GM19452 (cell line): ENCODE data around the gene PPARGC1A.

ENCODE experiments used
- ATAC-seq: cut with Tn5 transposase; IDR thresholded peaks from one replicate; pipeline ENCODE4 v1.9.1; 2021; ENCODE audit not compliant: unreplicated experiment

PPARGC1A gene

GRCh38 chr4:23911675-23912455, 22.0 kb upstream of the PPARGC1A start:
- peak; percentile 86 for ATAC-seq

- ATAC-seq = no peak
Observed at GRCh38 chr4:23909671-23910070, 19.8 kb upstream of the PPARGC1A start.

- ATAC-seq = no peak
Observed at GRCh38 chr4:23906839-23907238, 17.0 kb upstream of the PPARGC1A start.

- no peak for ATAC-seq
Observed at GRCh38 chr4:23904639-23905071, 14.8 kb upstream of the PPARGC1A start.

GRCh38 chr4:23903859-23904438, 14.1 kb upstream of the PPARGC1A start:
- ATAC-seq = no peak

GRCh38 chr4:23902222-23902804, 12.5 kb upstream of the PPARGC1A start:
- no peak for ATAC-seq

GRCh38 chr4:23900636-23901035, 10.8 kb upstream of the PPARGC1A start:
- no peak for ATAC-seq

- no peak for ATAC-seq
Observed at GRCh38 chr4:23899565-23899964, 9.7 kb upstream of the PPARGC1A start.

- ATAC-seq = no peak
Observed at GRCh38 chr4:23897564-23898109, 7.8 kb upstream of the PPARGC1A start.

- no peak for ATAC-seq
Observed at GRCh38 chr4:23894021-23894420, 4.2 kb upstream of the PPARGC1A start.

GRCh38 chr4:23891064-23891421, 1.2 kb upstream of the PPARGC1A start:
- ATAC-seq = no peak

GRCh38 chr4:23890369-23891063, 669 bp upstream of the PPARGC1A start:
- ATAC-seq = no peak

- ATAC-seq = peak; percentile 14
Observed at GRCh38 chr4:23889391-23889790, 456 bp downstream of the PPARGC1A start.

- no peak for ATAC-seq
Observed at GRCh38 chr4:23888421-23889319, 1.2 kb downstream of the PPARGC1A start.

- ATAC-seq = no peak
Observed at GRCh38 chr4:23887989-23888388, 1.9 kb downstream of the PPARGC1A start.

- ATAC-seq = no peak
Observed at GRCh38 chr4:23887173-23887572, 2.7 kb downstream of the PPARGC1A start.

GRCh38 chr4:23885943-23886590, 3.8 kb downstream of the PPARGC1A start:
- ATAC-seq = no peak

- no peak for ATAC-seq
Observed at GRCh38 chr4:23884741-23885140, 5.1 kb downstream of the PPARGC1A start.

- ATAC-seq = no peak
Observed at GRCh38 chr4:23884261-23884660, 5.6 kb downstream of the PPARGC1A start.

GRCh38 chr4:23882976-23883531, 6.8 kb downstream of the PPARGC1A start:
- ATAC-seq = no peak
